H1 (cell line): ENCODE results near the gene RBM27. TPM values are rescaled to one million over a fixed set of nuclear protein-coding genes. Genes with fewer than 3 reads are reported as not detected.

Experiments used
- ATF2 ChIP-seq: IDR thresholded peaks from 2 replicates; pipeline ENCODE4 v1.6.1; 2012; ENCODE audit warnings: low read length, inconsistent platforms
- CBX8 ChIP-seq: fragments of 300-800, 300-1000 bp; sonication (generic); IDR thresholded peaks from 2 replicates; pipeline ENCODE4 v1.7.1; 2016; ENCODE audit warnings: low read depth, low read length, borderline replicate concordance
- CTCF ChIP-seq, 3 experiments: IDR thresholded peaks; 1 replicate in 2 of 3; 2 replicates in 1 of 3; pipeline versions ENCODE4 v1.5.1 to v1.6.1; 2011; ENCODE audit warnings: low read length in 3 of 3, mild to moderate bottlenecking in 3 of 3, inconsistent platforms in 2 of 3, low read depth in 1 of 3, moderate library complexity in 1 of 3; ENCODE audit not compliant: insufficient read depth in 1 of 3; ENCODE audit errors: control extremely low read depth in 1 of 3
- MAFK ChIP-seq: IDR thresholded peaks from 2 replicates; pipeline ENCODE4 v1.6.1; 2012; ENCODE audit warnings: low read depth, mild to moderate bottlenecking, improper control_type of control experiment, low read length
- NRF1 ChIP-seq: IDR thresholded peaks from 2 replicates; pipeline ENCODE4 v1.6.1; 2011; ENCODE audit warnings: mild to moderate bottlenecking, low read depth, low read length, improper control_type of control experiment
- SP4 ChIP-seq: IDR thresholded peaks from 2 replicates; pipeline ENCODE4 v1.6.1; 2012; ENCODE audit warnings: low read length, inconsistent platforms
- TCF12 ChIP-seq: IDR thresholded peaks from 2 replicates; pipeline ENCODE4 v1.6.1; 2011; ENCODE audit warnings: low read depth, mild to moderate bottlenecking, low read length
- polyA plus RNA-seq, 7 experiments: library from polyadenylated mRNA; depleted of rRNA in 3 of 7; stranded (reverse) in 5 of 7; unstranded in 2 of 7; fragments of >200 nt in 5 of 7; fragments of 200-250 nt in 2 of 7; gene quantifications; 1 replicate in 5 of 7; 2 replicates in 1 of 7; 4 replicates in 1 of 7; pipeline versions ENCODE4 v1.2.1 to v1.2.3, GENCODE V29; 2011 to 2013; ENCODE audit warnings: missing spikeins in 2 of 7, mixed read lengths in 2 of 7
- total RNA-seq: library from RNA; stranded (reverse); fragmentation: NEBNext Ultra II Directional; extraction: Animal tissue kit (Norgen Biotek cat#: 25700); gene quantifications from 2 replicates; pipeline ENCODE4 v1.2.1, GENCODE V29; 2021

Gene RBM27
- total and polyA plus RNA-seq, 2 of the 8 experiments (the other 6 are each of a cell fraction or from before 2014, with no cell fraction given) = 13.1 to 42.9 TPM

- TF ChIP-seq ATF2 = no peak
- no peak for TF ChIP-seq CBX8
- TF ChIP-seq NRF1 = no peak
- TF ChIP-seq SP4 = no peak
- TF ChIP-seq TCF12 = no peak
- TF ChIP-seq MAFK = no peak
- no peak for TF ChIP-seq CTCF (IDR thresholded peaks at IDR 0.05; ENCODE audit: control extremely low read depth in 1 of 3, insufficient read depth in 1 of 3, low read depth in 1 of 3, low read length in 3 of 3)
- TF ChIP-seq, all 59 proteins: peak for 0
These were observed 14.8 kb downstream of the RBM27 start (continued) for GRCh38 chr5:146218168-146218567.
